ENCODE results near the gene TNK2.
"Not testable (repeated sequence)": the region's sequence is repeated elsewhere in the genome, so short reads cannot be mapped to it uniquely, and the experiment has no call there.

The TNK2 gene

DNA sequence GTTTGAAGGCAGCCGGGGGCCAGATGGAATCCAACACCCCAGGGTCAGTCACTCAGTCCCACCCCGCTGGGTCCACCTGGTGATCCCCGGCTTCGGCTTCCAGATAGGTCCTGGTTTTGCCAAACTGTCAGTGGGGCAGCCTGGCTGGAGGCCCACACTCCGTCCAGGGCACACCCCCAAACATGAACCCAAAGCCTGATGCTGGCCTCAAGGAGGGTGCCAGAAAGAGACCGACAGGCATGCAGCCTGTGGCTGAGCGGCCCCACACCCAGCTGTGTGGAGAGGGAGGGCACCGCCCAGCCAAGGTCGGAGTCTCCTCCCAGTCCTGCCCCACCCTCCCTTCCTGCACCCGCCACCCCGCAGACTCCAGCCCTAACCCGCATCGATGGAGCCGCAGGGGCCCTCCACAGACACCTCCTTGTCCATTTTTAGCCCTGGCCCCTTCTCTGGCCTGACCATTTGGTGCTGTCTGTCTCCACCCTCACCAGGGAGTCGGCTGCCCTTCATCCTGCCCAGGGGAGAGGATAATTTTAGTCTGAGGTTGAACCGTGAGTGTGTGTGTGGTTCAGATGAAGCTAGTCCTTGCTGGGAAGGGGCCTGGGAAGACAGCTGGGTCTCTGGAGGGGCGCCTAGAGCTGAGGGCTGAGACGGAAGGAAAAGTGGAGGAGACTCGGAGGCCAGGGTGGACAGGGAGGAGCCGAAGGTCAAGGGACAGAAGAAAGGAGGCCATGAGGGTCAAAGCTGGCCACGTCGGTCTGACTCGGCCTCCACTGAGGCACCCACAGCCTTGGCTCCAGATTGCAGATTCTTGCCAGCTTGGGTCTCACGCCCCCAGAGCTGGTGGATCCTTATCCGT lies 23.1 kb downstream of the TNK2 start:
- no peak for DNase-seq (ENCODE audit: low read depth in 2 of 2)

DNA sequence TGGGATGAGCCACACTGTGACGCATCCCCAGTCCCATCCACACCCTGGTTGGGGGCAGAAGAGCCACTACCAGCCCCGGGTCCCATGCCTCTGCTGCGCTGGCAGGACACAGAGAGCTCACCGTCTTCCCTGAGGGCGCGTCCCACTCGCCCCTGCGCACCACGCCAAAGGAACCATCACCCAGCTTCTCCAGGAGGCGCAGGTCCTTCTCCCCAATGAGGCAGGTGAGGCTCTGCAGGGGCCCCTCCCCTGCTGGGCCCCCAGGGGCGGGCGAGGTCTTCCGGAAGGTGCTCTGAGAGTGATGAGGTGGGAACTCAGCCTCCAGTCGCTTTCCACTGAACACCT lies 23.7 kb downstream of the TNK2 start:
- no peak for DNase-seq (ENCODE audit: low read depth in 2 of 2)

DNA sequence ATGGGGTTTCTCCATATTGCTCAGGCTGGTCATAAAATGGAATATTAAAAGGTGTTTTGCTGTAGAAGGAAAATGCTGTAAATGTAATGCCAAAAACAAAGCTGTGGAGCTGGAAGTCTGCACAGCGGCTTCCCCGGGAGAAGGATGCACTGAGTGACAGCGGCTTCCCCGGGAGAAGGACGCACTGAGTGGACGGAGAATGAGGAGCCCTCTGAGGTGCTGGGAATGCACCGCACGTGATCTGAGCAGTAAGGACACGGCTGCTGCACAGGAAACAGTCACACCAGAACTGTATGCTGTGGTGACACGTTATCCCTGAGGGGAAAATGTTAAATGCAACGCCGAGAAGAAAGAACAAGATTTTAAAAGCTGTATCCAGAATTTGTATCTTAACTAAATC lies 24.6 kb downstream of the TNK2 start:
- no peak for DNase-seq (ENCODE audit: low read depth in 2 of 2)

DNA sequence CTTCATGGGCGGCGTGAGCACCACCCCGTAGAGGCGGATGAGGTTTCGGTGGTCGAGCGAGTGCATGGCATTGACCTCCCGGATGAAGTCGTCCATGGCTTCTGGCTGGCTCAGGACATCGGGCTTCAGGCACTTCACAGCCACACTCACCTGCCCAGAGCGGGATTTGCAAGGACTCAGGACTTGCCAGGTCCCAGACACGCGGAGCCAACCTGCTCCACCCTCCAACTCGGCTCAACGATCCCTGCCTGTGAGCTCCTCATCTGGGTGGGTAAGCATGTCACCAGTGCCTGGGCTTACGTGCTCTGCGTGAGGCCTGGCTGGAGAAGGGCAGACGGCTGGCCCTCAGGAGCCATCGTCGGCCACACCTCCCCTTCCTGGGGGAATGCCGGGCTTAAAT lies 25.2 kb downstream of the TNK2 start:
- DNase-seq (ENCODE audit: low read depth in 2 of 2), result no peak

DNA sequence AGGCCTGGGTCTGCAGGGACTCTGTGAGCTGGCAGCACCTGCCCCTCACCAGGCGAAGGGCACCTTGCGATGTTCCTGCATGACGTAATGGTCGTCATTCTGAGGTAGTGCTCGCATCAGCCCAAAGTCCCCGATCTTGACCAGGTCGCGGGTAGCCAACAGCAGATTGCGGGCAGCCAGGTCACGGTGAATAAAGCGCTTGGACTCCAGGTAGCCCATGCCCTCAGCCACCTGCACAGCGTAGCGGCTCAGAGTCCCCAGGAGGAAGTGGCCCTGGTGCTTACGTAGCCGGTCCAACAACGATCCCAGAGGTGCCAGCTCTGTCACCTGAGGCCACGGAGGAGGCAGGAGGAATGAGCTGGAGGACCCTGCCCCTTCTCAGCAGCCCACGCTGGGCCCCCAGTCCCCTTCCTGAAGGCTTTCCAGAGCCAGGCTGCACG lies 26.3 kb downstream of the TNK2 start:
- no peak for DNase-seq (ENCODE audit: low read depth in 2 of 2)

DNA sequence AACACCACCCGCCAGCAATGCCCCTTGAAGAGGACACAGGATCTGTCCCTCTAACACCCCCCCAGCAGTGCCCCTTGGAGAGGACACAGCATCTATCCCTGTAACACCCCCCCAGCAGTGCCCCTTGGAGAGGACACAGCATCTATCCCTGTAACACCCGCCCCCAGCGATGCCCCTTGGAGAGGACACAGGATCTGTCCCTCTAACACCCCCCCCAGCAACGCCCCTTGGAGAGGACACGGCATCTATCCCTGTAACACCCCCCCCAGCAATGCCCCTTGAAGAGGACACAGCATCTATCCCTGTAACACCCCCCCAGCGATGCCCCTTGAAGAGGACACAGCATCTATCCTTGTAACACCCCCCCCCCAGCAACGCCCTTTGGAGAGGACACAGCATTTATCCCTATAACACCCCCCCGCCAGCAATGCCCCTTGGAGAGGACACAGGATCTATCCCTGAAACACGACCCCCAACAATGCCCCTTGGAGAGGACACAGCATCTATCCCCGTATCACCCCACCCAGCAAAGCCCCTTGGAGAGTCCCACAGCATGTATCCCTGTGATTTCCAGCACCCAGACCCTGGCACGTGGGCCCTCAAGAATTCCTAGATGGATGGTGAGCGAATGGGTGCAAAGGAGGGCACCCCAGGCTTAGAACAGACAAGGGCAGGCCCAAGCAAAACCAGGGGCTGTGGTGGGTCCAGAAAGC lies 26.9 kb downstream of the TNK2 start:
- no peak for DNase-seq (ENCODE audit: low read depth in 2 of 2)

DNA sequence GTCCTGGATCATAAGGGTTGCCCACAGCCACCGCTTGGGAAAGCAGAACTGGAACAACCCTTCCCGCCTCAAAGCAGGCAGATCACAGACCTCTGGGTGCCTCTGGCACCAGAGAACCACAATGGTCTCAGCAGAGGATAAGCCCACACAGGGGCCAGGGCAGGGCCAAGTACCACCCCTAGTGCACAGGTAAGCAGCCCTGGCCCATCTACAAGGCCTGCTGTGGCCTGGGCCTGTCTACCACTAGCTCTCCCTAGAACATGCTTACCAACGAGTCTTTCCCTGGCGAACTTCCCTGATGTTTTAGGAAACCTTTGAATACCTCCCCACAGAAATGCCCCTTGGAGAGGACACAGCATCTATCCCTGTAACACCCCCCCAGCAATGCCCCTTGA lies 28.3 kb downstream of the TNK2 start:
- DNase-seq (ENCODE audit: low read depth in 2 of 2), result no peak

DNA sequence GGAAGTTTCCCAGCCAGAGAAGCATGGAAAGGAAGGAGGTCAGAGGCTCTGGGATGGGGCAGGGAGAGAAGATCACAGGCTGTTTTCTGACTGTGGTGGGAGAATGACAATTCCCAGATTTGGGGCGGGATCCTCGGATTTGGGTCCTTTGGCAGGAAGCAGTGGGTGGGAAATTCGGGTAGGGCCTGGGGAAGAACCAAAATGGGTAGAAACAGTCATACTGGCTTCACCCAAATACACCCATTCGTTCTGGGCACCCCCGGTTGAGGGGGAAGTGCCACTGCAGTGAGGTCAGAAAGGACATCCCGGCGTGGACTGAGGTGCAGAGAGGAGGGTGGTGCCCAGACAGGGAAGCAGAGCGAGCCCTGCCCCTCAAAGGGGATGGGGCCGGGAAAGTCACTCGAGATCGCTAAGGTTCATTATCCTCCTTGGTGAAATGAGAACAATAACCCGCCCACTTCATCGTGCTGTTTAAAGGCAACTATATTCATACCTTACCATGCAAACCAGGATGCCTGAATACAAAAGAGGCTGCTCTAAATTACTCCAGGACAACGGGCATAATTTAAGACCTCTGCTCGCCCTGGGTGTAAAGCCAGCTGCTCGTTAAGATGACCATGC lies 28.8 kb downstream of the TNK2 start:
- no peak for DNase-seq (ENCODE audit: low read depth in 2 of 2)

DNA sequence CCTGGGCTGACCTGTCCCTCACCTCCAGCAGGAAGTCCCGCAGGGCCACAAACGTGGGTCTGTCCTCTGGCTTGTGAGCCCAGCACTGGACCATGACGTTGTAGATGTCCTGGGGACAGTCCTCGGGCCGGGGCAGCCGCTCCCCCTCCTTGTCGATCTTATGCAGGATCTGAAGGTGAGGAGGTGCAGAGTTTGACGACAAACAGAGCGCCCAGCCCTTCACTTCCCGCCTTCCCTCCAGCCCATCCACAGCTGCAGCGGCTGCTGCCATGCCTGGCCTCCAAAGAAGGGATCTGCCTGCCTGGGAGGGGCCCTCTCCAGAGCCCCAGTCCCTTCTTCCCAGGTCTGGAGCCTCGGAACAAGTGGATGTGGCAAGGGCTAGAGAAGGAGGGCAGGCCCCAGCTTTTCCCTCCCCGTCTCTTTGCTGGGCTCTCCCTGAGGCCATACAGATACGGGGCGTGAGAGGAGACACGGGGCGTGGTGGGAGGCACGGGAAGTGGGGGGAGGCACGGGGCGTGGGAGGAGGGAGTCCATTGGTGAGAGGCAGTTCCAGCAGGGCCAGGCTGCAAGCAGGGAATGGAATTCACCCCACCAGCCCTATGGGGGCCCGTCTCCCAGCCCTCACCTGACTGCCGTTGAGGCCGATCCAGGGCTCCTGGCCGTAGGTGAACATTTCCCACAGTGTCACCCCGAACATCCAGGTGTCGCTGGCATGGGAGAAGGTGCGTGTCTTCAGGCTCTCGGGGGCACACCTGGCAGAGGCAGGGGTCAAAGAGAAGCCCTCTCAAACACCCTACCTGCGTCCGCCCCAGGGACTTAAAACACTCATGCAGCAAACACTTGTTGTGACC lies 29.7 kb downstream of the TNK2 start:
- DNase-seq (ENCODE audit: low read depth in 2 of 2), result no peak

DNA sequence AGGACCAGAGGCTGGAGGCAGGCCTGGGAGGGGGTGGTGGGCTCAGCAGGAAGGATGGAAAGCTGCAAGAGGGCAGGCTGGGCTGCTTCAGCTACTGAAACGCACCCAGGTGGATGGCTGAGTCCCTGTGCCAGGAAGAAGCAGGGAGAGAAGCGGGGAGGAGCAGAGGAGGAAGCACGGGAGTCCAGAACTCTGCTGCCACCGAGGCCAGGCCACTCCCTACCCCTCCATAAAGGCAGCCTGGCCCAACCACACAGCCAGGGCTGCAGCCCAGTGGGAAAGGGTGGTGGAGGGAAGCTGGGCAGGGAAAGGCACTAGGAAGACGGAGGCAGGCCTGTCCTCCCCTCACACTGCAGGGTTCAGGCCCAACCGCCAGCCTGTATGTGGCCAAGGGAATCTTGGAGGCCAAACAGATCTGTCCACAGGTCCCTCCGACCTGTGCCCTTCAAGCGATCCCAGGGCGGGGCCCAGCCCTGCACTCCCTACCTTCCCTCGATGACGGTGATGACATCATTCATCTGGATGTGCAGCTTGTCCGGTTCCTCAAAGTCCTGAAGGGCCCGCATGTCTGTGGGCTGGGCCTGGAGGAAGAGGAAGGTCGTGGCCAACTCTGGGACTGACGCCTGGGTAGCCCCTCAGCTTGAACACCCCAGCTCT lies 30.5 kb downstream of the TNK2 start:
- DNase-seq (ENCODE audit: low read depth in 2 of 2), result no peak

DNA sequence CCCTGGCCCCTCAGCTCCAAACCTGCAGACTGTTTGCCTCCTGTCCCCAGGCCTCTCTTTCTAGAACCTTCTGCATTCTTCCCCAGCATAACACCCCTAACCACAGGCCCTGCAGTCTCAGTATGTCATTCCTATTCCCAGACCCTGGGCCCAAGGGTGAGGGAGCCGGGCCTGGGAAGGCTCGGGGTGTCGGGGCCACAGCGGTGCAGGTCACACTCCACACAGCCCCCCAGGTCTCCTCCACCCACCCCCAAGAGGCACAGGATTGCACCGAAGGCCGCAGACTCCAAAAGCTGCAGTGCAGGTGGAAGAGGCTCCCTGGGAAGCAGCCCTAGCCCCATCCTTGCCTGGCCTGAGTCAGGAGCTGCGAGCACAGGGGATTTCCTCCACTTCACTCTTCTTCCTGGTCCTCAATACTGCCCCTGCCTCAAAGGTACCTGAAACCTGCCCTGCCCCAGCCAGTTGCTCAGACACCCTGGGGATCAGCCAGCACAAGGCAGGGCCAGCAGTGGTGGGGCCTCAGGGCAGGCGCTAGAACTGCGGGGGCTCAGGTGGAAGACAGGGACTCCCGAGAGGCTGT lies 31.1 kb downstream of the TNK2 start:
- no peak for DNase-seq (ENCODE audit: low read depth in 2 of 2)

DNA sequence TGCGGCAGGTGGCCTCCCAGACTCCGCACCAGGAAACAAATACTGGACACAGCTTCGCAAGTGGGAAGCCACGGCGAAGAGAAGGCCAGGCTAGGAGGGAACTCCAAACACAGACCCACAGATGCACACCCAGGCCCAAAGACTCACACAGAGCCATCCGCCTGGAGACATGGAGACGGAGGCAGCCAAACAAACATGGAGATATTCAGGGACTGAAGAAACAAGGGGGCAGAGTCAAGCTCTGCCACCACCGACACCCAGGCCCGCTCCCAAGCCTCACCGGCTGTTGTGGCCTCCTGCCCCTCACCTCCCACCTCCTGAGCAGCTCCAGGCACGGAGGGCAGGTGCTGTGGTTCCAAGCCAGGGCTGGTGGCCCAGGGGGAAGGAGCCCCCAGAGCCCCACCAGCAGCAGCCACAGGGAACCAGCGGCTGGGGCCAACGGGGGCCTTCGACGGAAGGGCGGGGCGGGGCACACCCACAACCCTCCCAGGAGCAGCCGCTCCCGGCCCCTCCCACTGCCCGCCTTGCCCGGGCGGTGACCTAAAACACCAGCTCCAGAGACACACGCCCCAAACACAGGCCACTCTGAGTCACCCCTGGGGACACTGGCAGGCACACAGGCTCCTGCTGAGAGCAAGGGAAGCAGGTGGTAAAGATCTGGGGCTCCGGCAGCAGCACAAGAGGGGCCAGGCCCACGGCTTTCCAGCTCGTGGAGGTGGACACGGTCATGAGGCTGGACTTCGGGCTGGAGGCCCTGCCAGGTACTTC lies 31.9 kb downstream of the TNK2 start:
- DNase-seq (ENCODE audit: low read depth in 2 of 2), result no peak

DNA sequence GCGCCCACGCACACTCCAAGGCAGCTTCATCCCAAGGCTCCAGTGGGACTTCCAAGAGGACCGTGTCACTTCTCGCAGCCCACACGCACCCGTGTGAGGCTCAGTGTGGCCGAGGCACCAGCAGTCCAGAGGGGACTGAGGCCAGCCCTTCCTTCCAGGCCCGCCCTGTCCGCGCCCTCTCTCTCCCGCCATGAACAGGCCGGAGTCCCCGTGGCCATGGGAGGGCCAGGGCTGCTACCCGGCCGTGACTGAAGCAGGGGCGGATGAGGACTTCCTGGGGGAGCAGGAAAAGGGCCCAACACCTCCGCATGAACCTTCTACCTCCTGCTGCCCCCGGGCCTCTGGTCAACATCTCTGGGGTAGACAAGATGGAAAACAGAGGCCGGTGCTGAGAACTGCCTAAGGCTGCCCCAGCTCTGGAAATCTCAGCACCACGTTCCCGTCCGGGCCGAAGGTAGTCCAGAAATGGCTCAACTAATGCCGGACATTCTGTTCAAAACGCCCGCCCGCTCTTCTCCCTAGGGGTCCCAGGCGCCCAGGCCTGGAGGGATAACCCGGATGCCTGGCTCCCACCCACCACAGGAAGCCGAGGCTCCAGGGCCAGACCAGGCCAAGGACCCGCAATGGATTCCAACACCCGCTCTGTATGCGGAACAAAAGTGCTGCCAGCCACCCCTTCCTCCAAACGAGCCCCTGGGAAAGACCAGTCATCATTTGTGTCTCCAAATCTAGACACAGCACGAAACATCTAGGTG lies 32.7 kb downstream of the TNK2 start:
- DNase-seq (ENCODE audit: low read depth in 2 of 2), result no peak

DNA sequence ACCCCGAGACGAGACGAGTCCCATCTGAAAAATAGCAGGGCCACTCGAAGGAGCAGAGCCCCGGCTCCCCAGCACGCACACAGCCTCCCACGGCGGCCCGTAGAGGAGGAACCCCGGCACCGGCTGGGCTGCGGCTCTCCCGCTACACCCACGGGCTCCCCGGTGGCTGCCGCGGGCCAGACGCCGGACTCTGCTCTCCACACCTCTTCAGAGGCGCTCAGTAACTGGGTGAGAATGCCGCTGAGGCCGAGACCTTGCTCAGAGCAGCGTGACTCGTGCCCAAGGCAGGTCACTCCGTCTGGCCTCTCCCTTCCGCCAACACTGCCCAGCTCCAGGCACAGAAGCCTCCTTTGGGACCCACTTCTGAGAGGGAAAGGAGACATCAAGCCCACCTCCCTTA lies 34.4 kb downstream of the TNK2 start:
- DNase-seq (ENCODE audit: low read depth in 2 of 2), result no peak

DNA sequence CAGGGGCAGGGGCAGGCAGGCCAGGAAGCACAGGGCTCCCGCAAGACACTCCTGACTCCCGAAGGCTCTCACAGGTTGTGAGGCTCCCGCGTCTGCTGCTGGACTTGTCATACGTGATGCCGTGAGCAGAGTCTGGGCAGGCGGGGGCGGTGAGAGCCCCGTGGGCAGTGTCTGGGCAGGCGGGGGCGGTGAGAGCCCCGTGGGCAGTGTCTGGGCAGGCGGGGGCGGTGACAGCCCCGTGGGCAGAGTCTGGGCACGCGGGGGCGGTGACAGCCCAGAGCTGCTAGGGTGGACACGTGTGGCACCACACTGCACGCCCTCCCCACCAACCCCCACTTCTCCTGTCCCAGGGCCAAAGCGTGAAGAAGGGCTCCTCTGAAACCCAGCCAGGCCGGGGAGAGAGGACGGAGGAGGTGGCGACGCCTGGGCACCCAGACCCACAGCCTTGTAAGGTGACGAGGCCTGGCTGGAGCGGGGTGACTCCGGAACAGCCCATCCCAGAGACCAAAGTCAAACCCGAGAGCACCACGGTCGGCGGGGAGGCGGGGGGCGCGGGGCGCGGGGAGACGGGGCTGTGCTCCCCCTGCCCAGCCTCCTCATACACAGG lies 35.0 kb downstream of the TNK2 start:
- DNase-seq (ENCODE audit: low read depth in 2 of 2), result no peak

DNA sequence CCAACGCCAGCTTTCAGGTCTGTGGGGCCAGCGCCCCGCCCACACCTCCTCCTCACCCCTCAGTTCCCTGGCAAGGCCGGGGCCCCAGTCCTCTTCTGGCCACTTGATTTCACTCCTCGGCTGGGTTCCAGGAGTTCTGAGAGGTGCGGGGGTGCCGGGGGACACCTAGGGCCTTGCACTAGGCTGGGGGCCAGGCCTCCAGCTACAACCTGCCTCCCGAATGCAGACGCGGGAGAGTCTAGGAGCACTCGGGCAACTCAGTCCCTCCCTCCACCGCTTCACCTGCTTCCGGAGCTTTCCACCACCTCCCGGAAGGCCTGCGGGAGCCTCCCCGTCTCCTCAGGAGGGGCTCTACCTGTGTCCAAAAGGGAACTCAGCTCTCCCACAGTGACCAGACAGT lies 35.6 kb downstream of the TNK2 start:
- DNase-seq (ENCODE audit: low read depth in 2 of 2), result no peak

DNA sequence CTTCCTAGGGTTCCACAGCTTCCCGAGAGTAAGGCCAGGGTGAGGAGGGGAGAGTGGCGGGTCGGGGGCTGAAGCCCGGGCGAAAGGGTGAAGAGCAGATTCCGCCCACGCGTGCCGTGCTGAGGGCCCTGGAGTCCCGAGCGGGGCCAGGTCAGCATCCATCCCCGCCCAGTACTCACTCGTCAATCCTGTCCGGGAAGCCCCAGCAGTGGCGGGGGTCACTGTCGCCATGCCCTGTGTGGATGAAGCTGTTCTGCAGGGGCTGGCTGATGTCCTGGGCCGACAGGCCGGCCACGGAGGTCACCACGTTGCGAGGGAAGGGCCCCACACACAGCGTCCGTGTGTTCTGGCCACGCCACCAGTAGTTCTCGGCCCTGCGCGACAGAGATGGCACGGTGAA lies 36.3 kb downstream of the TNK2 start:
- DNase-seq (ENCODE audit: low read depth in 2 of 2), result no peak

DNA sequence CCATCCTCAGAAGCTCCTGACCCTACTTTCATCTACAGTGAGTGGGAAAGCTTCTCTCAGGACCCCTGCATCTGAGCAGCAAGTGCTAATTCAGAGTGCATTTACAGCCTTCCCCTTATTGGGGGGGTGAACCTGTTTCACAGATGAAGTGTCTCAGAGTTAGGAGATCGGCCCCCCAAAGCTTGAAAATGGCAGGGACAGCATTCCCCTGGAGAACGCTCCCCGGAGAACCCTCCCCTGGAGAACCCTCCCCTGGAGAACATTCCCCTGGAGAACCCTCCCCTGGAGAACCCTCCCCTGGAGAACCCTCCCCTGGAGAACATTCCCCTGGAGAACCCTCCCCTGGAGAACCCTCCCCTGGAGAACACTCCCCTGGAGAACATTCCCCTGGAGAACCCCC lies 36.7 kb downstream of the TNK2 start:
- DNase-seq (ENCODE audit: low read depth in 2 of 2), result not testable (repeated sequence)

DNA sequence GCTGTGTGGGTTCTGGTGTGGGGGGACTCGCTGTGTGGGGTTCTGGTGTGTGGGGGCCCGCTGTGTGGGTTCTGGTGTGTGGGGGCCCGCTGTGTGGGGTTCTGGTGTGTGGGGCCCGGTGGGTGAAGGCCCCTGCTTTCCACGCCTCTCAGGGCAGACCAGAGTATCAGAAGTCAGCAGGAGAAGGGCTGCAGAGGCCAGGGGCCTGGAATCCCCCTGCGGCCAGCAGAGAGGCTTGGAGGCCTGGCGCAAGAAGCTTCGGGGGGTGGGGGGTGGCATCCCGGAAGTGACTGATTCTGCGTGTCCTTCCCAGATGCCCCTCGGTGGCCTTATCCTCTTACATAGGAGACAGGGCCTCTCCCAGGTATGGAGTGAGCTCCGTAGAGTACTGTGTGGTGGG lies 37.4 kb downstream of the TNK2 start:
- DNase-seq (ENCODE audit: low read depth in 2 of 2), result no peak

Data from activated CD4-positive, alpha-beta T cell treated with anti-CD3 and anti-CD28 coated beads for 24 hours (primary cell).